PC-3 (cell line): ENCODE results near the gene ALDH16A1.
A peak's percentile ranks its signal among the peaks of the same experiment; 100 is the strongest.

ENCODE experiments used
- CTCF ChIP-seq: fragments of 300-600 bp; sonication (generic); conservative IDR thresholded peaks from 2 replicates; pipeline ENCODE4 v1.5.1; 2017; ENCODE audit warnings: antibody characterized with exemption, low read depth, mild to moderate bottlenecking, low read length
- EZH2phosphoT487 ChIP-seq: fragments of 300-600 bp; sonication (generic); IDR thresholded peaks from 2 replicates; pipeline ENCODE4 v1.6.1; 2018; ENCODE audit warnings: mild to moderate bottlenecking, antibody characterized with exemption, low read length, borderline replicate concordance

GRCh38 chr19:49430678-49431329 is 22.2 kb upstream of the ALDH16A1 start:
- TF ChIP-seq CTCF, result peak; percentile 46; the same call in 1 of the 2 replicates
- no peak for TF ChIP-seq EZH2phosphoT487
